Fibroblast of the aortic adventitia (primary cell): ENCODE results near the gene BTBD17. TPM values are rescaled to one million over a fixed set of nuclear protein-coding genes. Genes with fewer than 3 reads are reported as not detected.

Experiments used
- DNase-seq: peaks from one replicate; pipeline ENCODE4 v3.0.0-alpha.2; 2010; ENCODE audit warnings: low read depth
- H3K4me3 ChIP-seq: 2 replicates; pipeline ENCODE4 v1.5.1; 2011; ENCODE audit warnings: low read depth, mild to moderate bottlenecking, control low read depth, low read length, moderate library complexity
- total RNA-seq: library from RNA; depleted of rRNA; stranded (reverse); fragments of >200 nt; gene quantifications from 2 replicates; pipeline ENCODE4 v1.2.3, GENCODE V29; 2012; ENCODE audit warnings: low replicate concordance
- TF ChIP-seq, protein P1 (sequence below): IDR thresholded peaks from 2 replicates; pipeline ENCODE4 v1.5.1; 2011; ENCODE audit warnings: mild to moderate bottlenecking, low read length, control low read depth, inconsistent platforms; ENCODE audit not compliant: insufficient read depth

The BTBD17 gene
- total RNA-seq, 1 donor: not detected

GRCh38 chr17:74358697-74359096, 3.0 kb downstream of the BTBD17 start:
- TF ChIP-seq, protein P1, sequence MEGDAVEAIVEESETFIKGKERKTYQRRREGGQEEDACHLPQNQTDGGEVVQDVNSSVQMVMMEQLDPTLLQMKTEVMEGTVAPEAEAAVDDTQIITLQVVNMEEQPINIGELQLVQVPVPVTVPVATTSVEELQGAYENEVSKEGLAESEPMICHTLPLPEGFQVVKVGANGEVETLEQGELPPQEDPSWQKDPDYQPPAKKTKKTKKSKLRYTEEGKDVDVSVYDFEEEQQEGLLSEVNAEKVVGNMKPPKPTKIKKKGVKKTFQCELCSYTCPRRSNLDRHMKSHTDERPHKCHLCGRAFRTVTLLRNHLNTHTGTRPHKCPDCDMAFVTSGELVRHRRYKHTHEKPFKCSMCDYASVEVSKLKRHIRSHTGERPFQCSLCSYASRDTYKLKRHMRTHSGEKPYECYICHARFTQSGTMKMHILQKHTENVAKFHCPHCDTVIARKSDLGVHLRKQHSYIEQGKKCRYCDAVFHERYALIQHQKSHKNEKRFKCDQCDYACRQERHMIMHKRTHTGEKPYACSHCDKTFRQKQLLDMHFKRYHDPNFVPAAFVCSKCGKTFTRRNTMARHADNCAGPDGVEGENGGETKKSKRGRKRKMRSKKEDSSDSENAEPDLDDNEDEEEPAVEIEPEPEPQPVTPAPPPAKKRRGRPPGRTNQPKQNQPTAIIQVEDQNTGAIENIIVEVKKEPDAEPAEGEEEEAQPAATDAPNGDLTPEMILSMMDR: no peak
- no peak overlapping the region for H3K4me3 ChIP-seq
- DNase-seq: no peak

GRCh38 chr17:74357466-74357809, 4.2 kb downstream of the BTBD17 start:
- H3K4me3 ChIP-seq: no peak overlapping the region
- DNase-seq: no peak
- TF ChIP-seq, protein P1: no peak

GRCh38 chr17:74356646-74357465, 4.8 kb downstream of the BTBD17 start:
- TF ChIP-seq, protein P1: no peak
- DNase-seq: no peak
- H3K4me3 ChIP-seq: no peak overlapping the region

GRCh38 chr17:74355065-74355464, 6.6 kb downstream of the BTBD17 start:
- H3K4me3 ChIP-seq: no peak overlapping the region
- TF ChIP-seq, protein P1: no peak
- no peak for DNase-seq

GRCh38 chr17:74354561-74354960, 7.1 kb downstream of the BTBD17 start:
- H3K4me3 ChIP-seq: no peak overlapping the region
- DNase-seq: no peak
- TF ChIP-seq, protein P1: no peak

DNA sequence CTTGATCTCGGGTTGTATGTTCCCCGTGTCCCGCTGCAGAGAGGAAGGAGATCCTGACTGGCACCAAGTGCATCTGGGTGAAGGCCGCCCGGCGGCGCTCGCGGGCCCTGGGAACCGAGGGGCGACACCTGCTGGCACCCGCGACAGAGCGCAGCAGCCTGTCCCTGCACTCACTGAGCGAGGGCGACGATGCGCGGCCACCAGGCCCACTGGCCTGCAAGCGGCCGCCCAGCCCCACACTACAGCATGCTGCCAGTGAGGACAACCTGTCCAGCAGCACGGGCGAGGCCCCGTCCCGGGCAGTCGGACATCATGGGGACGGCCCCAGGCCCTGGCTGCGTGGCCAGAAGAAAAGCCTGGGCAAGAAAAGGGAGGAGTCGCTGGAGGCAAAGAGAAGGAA, 7.5 kb downstream of the BTBD17 start:
- TF ChIP-seq, protein P1: no peak
- no peak overlapping the region for H3K4me3 ChIP-seq
- DNase-seq: no peak
